Esophagus squamous epithelium (tissue), 5 donors: Measurements from ENCODE around the gene FOXA3. TPM values are rescaled to one million over a fixed set of nuclear protein-coding genes. Genes with fewer than 3 reads are reported as not detected.

Experiments
- DNase-seq: peaks from one replicate; lab custom pipeline; 2025; lab: John Stamatoyannopoulos, UW
- H3K27ac ChIP-seq, 4 donors: fragments of 200-600 bp; sonication (generic); one replicate each; pipeline ENCODE4 v1.5.1; 2016 to 2019; ENCODE audit warnings: mild to moderate bottlenecking in 1 of 4
- H3K27me3 ChIP-seq, 4 donors: fragments of 200-600 bp; sonication (generic); 1 replicate in 3 of 4; 2 replicates in 1 of 4; pipeline versions ENCODE4 v1.5.1 to v1.6.0; 2017 to 2021; ENCODE audit warnings: antibody characterized with exemption in 1 of 4
- H3K36me3 ChIP-seq, 3 donors: fragments of 200-600 bp; sonication (generic); one replicate each; pipeline ENCODE4 v1.5.1; 2016 to 2019
- H3K4me1 ChIP-seq, 3 donors: fragments of 200-600 bp; sonication (generic); one replicate each; pipeline ENCODE4 v1.5.1; 2017 to 2019
- H3K4me3 ChIP-seq, 4 donors: fragments of 200-600 bp; sonication (generic); 1 replicate in 3 of 4; 2 replicates in 1 of 4; pipeline ENCODE4 v1.5.1; 2016 to 2019; ENCODE audit warnings: mild to moderate bottlenecking in 2 of 4, moderate library complexity in 1 of 4
- H3K9me3 ChIP-seq, 3 donors: fragments of 200-600 bp; sonication (generic); one replicate each; pipeline ENCODE4 v1.5.1; 2016 to 2019
- CTCF ChIP-seq, 6 experiments: fragments of 450-650 bp in 4 of 6; fragments of 200-600 bp in 2 of 6; sonication (generic) in 2 of 6; IDR thresholded peaks; one replicate each; pipeline ENCODE4 v1.5.1; 2016 to 2019; ENCODE audit warnings: antibody characterized with exemption in 6 of 6, mild to moderate bottlenecking in 4 of 6, moderate library complexity in 4 of 6
- POLR2A ChIP-seq, 4 donors: fragments of 450-650 bp; IDR thresholded peaks; one replicate each; pipeline ENCODE4 v1.6.1; 2017; ENCODE audit warnings: antibody characterized with exemption in 4 of 4, mild to moderate bottlenecking in 4 of 4, moderate library complexity in 3 of 4
- WGBS, 2 donors: methylation state at CpG; one replicate each; pipeline ENCODE4 v1.1.5; 2018; 5-methylcytosine and 5-hydroxymethylcytosine counted together
- intact Hi-C: fragments of 100-400 bp; cut with DNase I; formaldehyde crosslinking; loops from one replicate; pipeline ENCODE4 v1.15.0; 2022
- total RNA-seq, 4 donors: library from RNA; depleted of rRNA; stranded (reverse); fragments of >200 nt; gene quantifications; one replicate each; pipeline ENCODE4 v1.1.0, GENCODE V29; 2016
- donor health status: DM: yes; HTN: yes; CAD: no.

FOXA3 gene
- total RNA-seq, 4 donors from 2014 or later, result 0.18 TPM; not detected in 3

- Histone ChIP-seq H3K27me3 (peaks cover 0 to 6% (median 0%) of the 10 kb centered on the region in 4 donors), H3K36me3 (no peaks in the 10 kb centered on the region), H3K27ac (no peak overlapping the region), H3K4me1 (peaks cover 6 to 19% (median 8%) of the 10 kb centered on the region in 3 donors), H3K9me3 (no peaks in the 10 kb centered on the region), H3K4me3 (no peak overlapping the region)
- intact Hi-C loops, result no loop called here
- 71 to 91% methylated on average over 1 to 3 of the region's 3 CpGs for WGBS, 2 donors
- no peak for DNase-seq
- TF ChIP-seq CTCF (IDR thresholded peaks at IDR 0.05) (no peak), POLR2A (IDR thresholded peaks at IDR 0.05) (no peak)
These were observed 42.1 kb downstream of the FOXA3 start for GRCh38 chr19:45906221-45906620.

- DNase-seq, result no peak
- Histone ChIP-seq H3K27me3 (peaks cover 0 to 32% (median 0%) of the 10 kb centered on the region in 4 donors), H3K4me1 (no peaks in the 10 kb centered on the region), H3K27ac (no peak overlapping the region), H3K9me3 (no peaks in the 10 kb centered on the region), H3K36me3 (no peaks in the 10 kb centered on the region), H3K4me3 (no peak overlapping the region)
- TF ChIP-seq CTCF (IDR thresholded peaks at IDR 0.05), result no peak
- TF ChIP-seq POLR2A (IDR thresholded peaks at IDR 0.05), result no peak
- 72 to 73% methylated on average over 4 to 5 of the region's 5 CpGs for WGBS, 2 donors
- intact Hi-C loops, result no loop called here
These were observed 44.8 kb downstream of the FOXA3 start for GRCh38 chr19:45908956-45909355.

- H3K27ac ChIP-seq, result no peak overlapping the region
- peaks cover 0 to 50% (median 0%) of the 10 kb centered on the region in 4 donors for H3K27me3 ChIP-seq
- WGBS, 2 donors, result 57 to 70% methylated on average over 5 to 7 of the region's 8 CpGs
- intact Hi-C loops, result no loop called here
- TF ChIP-seq CTCF (IDR thresholded peaks at IDR 0.05), result no peak
- TF ChIP-seq POLR2A (IDR thresholded peaks at IDR 0.05), result no peak
- H3K4me3 ChIP-seq, result no peak overlapping the region
- H3K9me3 ChIP-seq, result no peaks in the 10 kb centered on the region
- no peaks in the 10 kb centered on the region for H3K4me1 ChIP-seq
- H3K36me3 ChIP-seq, result no peaks in the 10 kb centered on the region
- DNase-seq, result no peak
These were observed 47.2 kb downstream of the FOXA3 start for GRCh38 chr19:45911291-45911690.

- Histone ChIP-seq H3K9me3 (no peaks in the 10 kb centered on the region), H3K4me3 (no peak within 1 kb of the TSS), H3K4me1 (no peaks in the 10 kb centered on the region), H3K27ac (no peak within 1 kb of the TSS), H3K27me3 (peaks cover 0 to 66% (median 0%) of the 10 kb centered on the region in 4 donors), H3K36me3 (no peaks in the 10 kb centered on the region)
- DNase-seq, result no peak
- TF ChIP-seq POLR2A (IDR thresholded peaks at IDR 0.05) (no peak), CTCF (IDR thresholded peaks at IDR 0.05) (no peak)
- intact Hi-C loops, result no loop called here
- 47 to 50% methylated on average over 2 to 4 of the region's 44 CpGs for WGBS, 2 donors
These were observed 50.0 kb downstream of the FOXA3 start, which contains the start of gene NANOS2 for GRCh38 chr19:45913874-45914830. NANOS2 (minus strand) TSS chr19:45914778; CDS start chr19:45914693, 85 bp downstream.
